Midbrain (tissue), 1 donor: ENCODE measurements around the gene RPA1.
"Not testable (repeated sequence)": the region's sequence is repeated elsewhere in the genome, so short reads cannot be mapped to it uniquely, and the experiment has no call there.

ENCODE experiments used
- DNase-seq: peaks from one replicate; lab custom pipeline; 2025; lab: John Stamatoyannopoulos, UW

Gene RPA1

GRCh38 chr17:1829592-1830257, at the start of gene RPA1, which contains the start of gene SMYD4:
RPA1 (plus strand) TSS chr17:1830005; CDS start chr17:1830094, 89 bp downstream.
SMYD4 (minus strand) TSS chr17:1829902; CDS start chr17:1827994, 1,908 bp downstream.
- DNase-seq = peak; percentile 90

- no peak for DNase-seq
Observed at GRCh38 chr17:1782171-1782567, 47.6 kb upstream of the RPA1 start.

- no peak for DNase-seq
Observed at GRCh38 chr17:1783271-1783670, 46.5 kb upstream of the RPA1 start.

- no peak for DNase-seq
Observed at GRCh38 chr17:1783834-1784611, 45.8 kb upstream of the RPA1 start.

- peak; percentile 31 for DNase-seq
Observed at GRCh38 chr17:1785930-1786329, 43.9 kb upstream of the RPA1 start.

- DNase-seq = no peak
Observed at GRCh38 chr17:1786708-1787107, 43.1 kb upstream of the RPA1 start.

GRCh38 chr17:1787301-1787902, 42.4 kb upstream of the RPA1 start:
- DNase-seq = no peak

GRCh38 chr17:1789936-1790335, 39.9 kb upstream of the RPA1 start:
- no peak for DNase-seq

GRCh38 chr17:1792495-1793446, 37.0 kb upstream of the RPA1 start:
- DNase-seq = no peak

- no peak for DNase-seq
Observed at GRCh38 chr17:1793447-1793806, 36.4 kb upstream of the RPA1 start.

GRCh38 chr17:1796800-1797199, 33.0 kb upstream of the RPA1 start:
- DNase-seq = peak; percentile 46

GRCh38 chr17:1797323-1797722, 32.5 kb upstream of the RPA1 start:
- DNase-seq = no peak

- not testable (repeated sequence) for DNase-seq
Observed at GRCh38 chr17:1797846-1798245, 32.0 kb upstream of the RPA1 start.

- no peak for DNase-seq
Observed at GRCh38 chr17:1800240-1800639, 29.6 kb upstream of the RPA1 start.

- DNase-seq = no peak
Observed at GRCh38 chr17:1800712-1801111, 29.1 kb upstream of the RPA1 start.

GRCh38 chr17:1802429-1802828, 27.4 kb upstream of the RPA1 start:
- DNase-seq = no peak

- DNase-seq = no peak
Observed at GRCh38 chr17:1803280-1803679, 26.5 kb upstream of the RPA1 start.

- DNase-seq = no peak
Observed at GRCh38 chr17:1807890-1808289, 21.9 kb upstream of the RPA1 start.

- DNase-seq = no peak
Observed at GRCh38 chr17:1808644-1809043, 21.2 kb upstream of the RPA1 start.

GRCh38 chr17:1809815-1810214, 20.0 kb upstream of the RPA1 start:
- DNase-seq = not testable (repeated sequence)

- DNase-seq = no peak
Observed at GRCh38 chr17:1810450-1811103, 19.2 kb upstream of the RPA1 start.
